Neural cell (in vitro differentiated cells): ENCODE data around the gene RNF187. TPM values are rescaled to one million over a fixed set of nuclear protein-coding genes. Genes with fewer than 3 reads are reported as not detected.

Experiments
- H2AFZ ChIP-seq: fragments of 200-600, 300-800 bp; sonication (generic), shearing (Covaris generic); 2 replicates; pipeline ENCODE4 v1.6.0; 2014; ENCODE audit warnings: low read depth, mild to moderate bottlenecking, antibody characterized with exemption, low read length, moderate library complexity
- H3F3A ChIP-seq: fragments of 200-600 bp; shearing (Covaris generic); 2 replicates; pipeline ENCODE4 v1.6.1; 2016; ENCODE audit warnings: mild to moderate bottlenecking, moderate library complexity, mixed read lengths, antibody characterized with exemption, low read length; ENCODE audit not compliant: insufficient read depth, poor library complexity, severe bottlenecking
- H3K27ac ChIP-seq: fragments of 200-600, 300-800 bp; sonication (generic), shearing (Covaris generic); 2 replicates; pipeline ENCODE4 v1.5.1; 2014; ENCODE audit warnings: mild to moderate bottlenecking, low read length, moderate library complexity
- H3K27me3 ChIP-seq: fragments of 300-800, 200-600 bp; sonication (generic), shearing (Covaris generic); 2 replicates; pipeline ENCODE4 v1.6.0; 2014; ENCODE audit warnings: mild to moderate bottlenecking, low read depth, low read length, moderate library complexity; ENCODE audit not compliant: insufficient read depth
- H3K36me3 ChIP-seq: fragments of 300-800, 200-600 bp; sonication (generic), shearing (Covaris generic); 2 replicates; pipeline ENCODE4 v1.5.1; 2014; ENCODE audit warnings: mild to moderate bottlenecking, antibody characterized with exemption, low read length, moderate library complexity; ENCODE audit not compliant: insufficient read depth
- H3K4me2 ChIP-seq: fragments of 300-800, 200-600 bp; sonication (generic), shearing (Covaris generic); 2 replicates; pipeline ENCODE4 v1.6.0; 2014; ENCODE audit warnings: mild to moderate bottlenecking, low read length
- H3K4me3 ChIP-seq: fragments of 300-800, 200-600 bp; sonication (generic), shearing (Covaris generic); 2 replicates; pipeline ENCODE4 v1.5.1; 2014; ENCODE audit warnings: mild to moderate bottlenecking, low read length, moderate library complexity
- H3K79me2 ChIP-seq: fragments of 200-600 bp; shearing (Covaris generic); replicated peaks from 2 replicates; pipeline ENCODE4 v1.6.0; 2014; ENCODE audit warnings: mild to moderate bottlenecking, low read length, moderate library complexity; ENCODE audit not compliant: insufficient read depth
- H3K9ac ChIP-seq: fragments of 300-800, 200-600 bp; sonication (generic), shearing (Covaris generic); 2 replicates; pipeline ENCODE4 v1.6.1; 2016; ENCODE audit warnings: mild to moderate bottlenecking, low read length, mixed read lengths
- H3K9me2 ChIP-seq: fragments of 200-600 bp; shearing (Covaris generic); 2 replicates; pipeline ENCODE4 v1.6.1; 2016; ENCODE audit warnings: mild to moderate bottlenecking, low read length, mixed read lengths; ENCODE audit not compliant: insufficient read depth
- H3K9me3 ChIP-seq: fragments of 200-600, 300-800 bp; sonication (generic), shearing (Covaris generic); 2 replicates; pipeline ENCODE4 v1.6.1; 2016; ENCODE audit warnings: mild to moderate bottlenecking, mixed run types, low read length, moderate library complexity, mixed read lengths
- H4K20me1 ChIP-seq: fragments of 200-600 bp; shearing (Covaris generic); 2 replicates; pipeline ENCODE4 v1.6.1; 2016; ENCODE audit warnings: mild to moderate bottlenecking, mixed run types; ENCODE audit not compliant: insufficient read depth
- CTCF ChIP-seq: fragments of 450-650 bp; IDR thresholded peaks from 2 replicates; pipeline ENCODE4 v1.5.1; 2014; ENCODE audit warnings: antibody characterized with exemption, mild to moderate bottlenecking, moderate library complexity; ENCODE audit not compliant: poor library complexity, severe bottlenecking
- EP300 ChIP-seq: fragments of 450-650 bp; conservative IDR thresholded peaks from 2 replicates; pipeline ENCODE4 v1.6.1; 2014; ENCODE audit warnings: antibody characterized with exemption, mild to moderate bottlenecking, moderate library complexity; ENCODE audit not compliant: poor library complexity, severe bottlenecking
- EZH2 ChIP-seq: fragments of 200-600, 300-800 bp; shearing (Covaris generic), sonication (generic); IDR thresholded peaks from 2 replicates; pipeline ENCODE4 v1.6.1; 2014; ENCODE audit warnings: antibody characterized with exemption, low read length, borderline replicate concordance, mild to moderate bottlenecking; ENCODE audit not compliant: insufficient read depth, poor library complexity, severe bottlenecking
- MXI1 ChIP-seq: fragments of 450-650 bp; conservative IDR thresholded peaks from 2 replicates; pipeline ENCODE4 v1.6.1; 2014; ENCODE audit warnings: antibody characterized with exemption, mild to moderate bottlenecking; ENCODE audit not compliant: poor library complexity, severe bottlenecking
- POLR2AphosphoS5 ChIP-seq: IDR thresholded peaks from 2 replicates; pipeline ENCODE4 v1.6.1; 2012
- RAD21 ChIP-seq: fragments of 450-650 bp; conservative IDR thresholded peaks from 2 replicates; pipeline ENCODE4 v1.6.1; 2014; ENCODE audit warnings: antibody characterized with exemption, mild to moderate bottlenecking, moderate library complexity
- SMC3 ChIP-seq: fragments of 450-650 bp; conservative IDR thresholded peaks from 2 replicates; pipeline ENCODE4 v1.6.1; 2014; ENCODE audit warnings: antibody characterized with exemption, mild to moderate bottlenecking, moderate library complexity; ENCODE audit not compliant: poor library complexity
- TAF1 ChIP-seq: IDR thresholded peaks from 2 replicates; pipeline ENCODE4 v1.6.1; 2012; ENCODE audit warnings: low read depth
- polyA plus RNA-seq: library from polyadenylated mRNA; depleted of rRNA; stranded (reverse); fragments of >200 nt; gene quantifications from 2 replicates; pipeline ENCODE4 v1.2.3, GENCODE V29; 2014
- TF ChIP-seq, protein P1 (sequence below): IDR thresholded peaks from 2 replicates; pipeline ENCODE4 v1.6.1; 2012; ENCODE audit warnings: borderline replicate concordance

Gene RNF187
- polyA plus RNA-seq, 1 donor from 2014 or later = 73.6 TPM

DNA sequence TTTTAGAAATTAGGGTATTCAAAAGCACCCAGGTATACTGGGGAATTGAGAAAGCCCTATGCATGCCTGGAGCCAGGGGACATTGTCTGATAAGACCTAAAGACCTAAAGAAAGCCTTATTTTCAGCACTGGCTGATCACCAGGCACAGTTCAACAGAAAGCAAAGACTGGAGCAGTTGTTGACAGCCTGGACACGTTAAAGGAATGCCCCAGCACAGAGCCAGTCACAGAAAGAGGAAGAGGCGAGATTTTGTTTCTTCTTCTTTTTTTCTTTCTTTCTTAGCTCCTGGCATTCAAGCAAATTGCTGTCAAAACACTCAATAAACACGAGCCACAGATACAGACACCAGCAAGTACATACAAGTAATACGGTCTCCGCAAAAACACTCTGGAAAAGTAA, 40.4 kb downstream of the RNF187 start:
- H3F3A ChIP-seq = no peaks in the 10 kb centered on the region
- H3K9me2 ChIP-seq = no peaks in the 10 kb centered on the region
- no peak overlapping the region for H2AFZ ChIP-seq
- TF ChIP-seq, protein P1, sequence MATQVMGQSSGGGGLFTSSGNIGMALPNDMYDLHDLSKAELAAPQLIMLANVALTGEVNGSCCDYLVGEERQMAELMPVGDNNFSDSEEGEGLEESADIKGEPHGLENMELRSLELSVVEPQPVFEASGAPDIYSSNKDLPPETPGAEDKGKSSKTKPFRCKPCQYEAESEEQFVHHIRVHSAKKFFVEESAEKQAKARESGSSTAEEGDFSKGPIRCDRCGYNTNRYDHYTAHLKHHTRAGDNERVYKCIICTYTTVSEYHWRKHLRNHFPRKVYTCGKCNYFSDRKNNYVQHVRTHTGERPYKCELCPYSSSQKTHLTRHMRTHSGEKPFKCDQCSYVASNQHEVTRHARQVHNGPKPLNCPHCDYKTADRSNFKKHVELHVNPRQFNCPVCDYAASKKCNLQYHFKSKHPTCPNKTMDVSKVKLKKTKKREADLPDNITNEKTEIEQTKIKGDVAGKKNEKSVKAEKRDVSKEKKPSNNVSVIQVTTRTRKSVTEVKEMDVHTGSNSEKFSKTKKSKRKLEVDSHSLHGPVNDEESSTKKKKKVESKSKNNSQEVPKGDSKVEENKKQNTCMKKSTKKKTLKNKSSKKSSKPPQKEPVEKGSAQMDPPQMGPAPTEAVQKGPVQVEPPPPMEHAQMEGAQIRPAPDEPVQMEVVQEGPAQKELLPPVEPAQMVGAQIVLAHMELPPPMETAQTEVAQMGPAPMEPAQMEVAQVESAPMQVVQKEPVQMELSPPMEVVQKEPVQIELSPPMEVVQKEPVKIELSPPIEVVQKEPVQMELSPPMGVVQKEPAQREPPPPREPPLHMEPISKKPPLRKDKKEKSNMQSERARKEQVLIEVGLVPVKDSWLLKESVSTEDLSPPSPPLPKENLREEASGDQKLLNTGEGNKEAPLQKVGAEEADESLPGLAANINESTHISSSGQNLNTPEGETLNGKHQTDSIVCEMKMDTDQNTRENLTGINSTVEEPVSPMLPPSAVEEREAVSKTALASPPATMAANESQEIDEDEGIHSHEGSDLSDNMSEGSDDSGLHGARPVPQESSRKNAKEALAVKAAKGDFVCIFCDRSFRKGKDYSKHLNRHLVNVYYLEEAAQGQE = no peak
- no peak for TF ChIP-seq POLR2AphosphoS5
- TF ChIP-seq TAF1 = no peak
- TF ChIP-seq RAD21 = no peak
- TF ChIP-seq CTCF = no peak
- no peak for TF ChIP-seq EZH2
- TF ChIP-seq SMC3 = no peak
- no peak for TF ChIP-seq MXI1
- no peak for TF ChIP-seq EP300
- no peaks in the 10 kb centered on the region for H4K20me1 ChIP-seq
- H3K27me3 ChIP-seq = no peaks in the 10 kb centered on the region
- no peak overlapping the region for H3K9ac ChIP-seq
- H3K36me3 ChIP-seq = no peaks in the 10 kb centered on the region
- H3K4me2 ChIP-seq = no peak overlapping the region
- H3K27ac ChIP-seq = no peak overlapping the region
- no peak overlapping the region for H3K4me3 ChIP-seq
- no peaks in the 10 kb centered on the region for H3K79me2 ChIP-seq
- no peaks in the 10 kb centered on the region for H3K9me3 ChIP-seq

- no peaks in the 10 kb centered on the region for H3K9me3 ChIP-seq
- no peaks in the 10 kb centered on the region for H3K9me2 ChIP-seq
- no peak overlapping the region for H3K27ac ChIP-seq
- H2AFZ ChIP-seq = no peak overlapping the region
- no peaks in the 10 kb centered on the region for H4K20me1 ChIP-seq
- no peaks in the 10 kb centered on the region for H3K27me3 ChIP-seq
- TF ChIP-seq SMC3 (no peak), RAD21 (no peak), EP300 (no peak), POLR2AphosphoS5 (no peak), CTCF (no peak), MXI1 (no peak), TAF1 (no peak), EZH2 (no peak)
- TF ChIP-seq, protein P1 = no peak
- H3K79me2 ChIP-seq = no peaks in the 10 kb centered on the region
- H3K4me3 ChIP-seq = no peak overlapping the region
- no peaks in the 10 kb centered on the region for H3K36me3 ChIP-seq
- H3K4me2 ChIP-seq = no peak overlapping the region
- H3F3A ChIP-seq = no peaks in the 10 kb centered on the region
- no peak overlapping the region for H3K9ac ChIP-seq
These were observed 41.4 kb downstream of the RNF187 start for GRCh38 chr1:228528612-228529011.
